Measurements from ENCODE around the gene NEB. TPM values are rescaled to one million over a fixed set of nuclear protein-coding genes. Genes with fewer than 3 reads are reported as not detected.

Gene NEB
- total RNA-seq, 1 experiment from 2014 or later = 0.11 TPM

DNA sequence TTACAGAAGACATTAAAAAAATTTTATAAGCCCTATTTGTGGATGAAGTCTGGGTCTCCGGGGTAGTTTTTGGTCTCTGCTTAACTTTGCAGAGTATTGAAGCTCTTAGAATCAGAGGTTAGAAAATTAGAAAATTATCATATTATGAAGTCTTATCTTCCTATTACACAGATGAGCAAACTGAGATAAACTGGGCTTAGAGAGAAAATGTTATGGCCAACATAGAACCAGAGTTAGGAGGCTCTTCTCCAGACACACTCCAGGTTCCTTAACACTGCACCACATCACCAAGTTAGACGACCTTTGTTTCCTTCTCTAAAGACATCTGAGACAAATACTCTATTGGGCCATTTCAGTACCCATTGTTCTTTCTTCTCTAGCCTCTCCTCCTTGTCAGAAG is 36.7 kb upstream of the NEB start:
- TF ChIP-seq, protein P1, sequence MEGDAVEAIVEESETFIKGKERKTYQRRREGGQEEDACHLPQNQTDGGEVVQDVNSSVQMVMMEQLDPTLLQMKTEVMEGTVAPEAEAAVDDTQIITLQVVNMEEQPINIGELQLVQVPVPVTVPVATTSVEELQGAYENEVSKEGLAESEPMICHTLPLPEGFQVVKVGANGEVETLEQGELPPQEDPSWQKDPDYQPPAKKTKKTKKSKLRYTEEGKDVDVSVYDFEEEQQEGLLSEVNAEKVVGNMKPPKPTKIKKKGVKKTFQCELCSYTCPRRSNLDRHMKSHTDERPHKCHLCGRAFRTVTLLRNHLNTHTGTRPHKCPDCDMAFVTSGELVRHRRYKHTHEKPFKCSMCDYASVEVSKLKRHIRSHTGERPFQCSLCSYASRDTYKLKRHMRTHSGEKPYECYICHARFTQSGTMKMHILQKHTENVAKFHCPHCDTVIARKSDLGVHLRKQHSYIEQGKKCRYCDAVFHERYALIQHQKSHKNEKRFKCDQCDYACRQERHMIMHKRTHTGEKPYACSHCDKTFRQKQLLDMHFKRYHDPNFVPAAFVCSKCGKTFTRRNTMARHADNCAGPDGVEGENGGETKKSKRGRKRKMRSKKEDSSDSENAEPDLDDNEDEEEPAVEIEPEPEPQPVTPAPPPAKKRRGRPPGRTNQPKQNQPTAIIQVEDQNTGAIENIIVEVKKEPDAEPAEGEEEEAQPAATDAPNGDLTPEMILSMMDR (conservative IDR thresholded peaks at IDR 0.05; ENCODE audit: low read depth, low read length) = no peak
- TF ChIP-seq EZH2phosphoT487 (IDR thresholded peaks at IDR 0.05; ENCODE audit: borderline replicate concordance, low read length) (no peak), EZH2 (IDR thresholded peaks at IDR 0.05; ENCODE audit: low read length, unreplicated experiment) (no peak)
- no peak overlapping the region for H3K27ac ChIP-seq (ENCODE audit: low read length)
- no peak overlapping the region for H2AFZ ChIP-seq (ENCODE audit: low read length)
- no peaks in the 10 kb centered on the region for H3F3A ChIP-seq (ENCODE audit: low read length, unreplicated experiment)
- no peaks in the 10 kb centered on the region for H3K27me3 ChIP-seq (ENCODE audit: low read length)
- no peaks in the 10 kb centered on the region for H3K9me3 ChIP-seq (ENCODE audit: low read length)
- no peak overlapping the region for H3K4me3 ChIP-seq (ENCODE audit: low read length)
- ChIA-PET CTCF (no interaction called here), POLR2A (ENCODE audit: unreplicated experiment) (no interaction called here)
- no peaks in the 10 kb centered on the region for H3K36me3 ChIP-seq (ENCODE audit: low read depth, low read length)
- H3K4me2 ChIP-seq (ENCODE audit: low read length) = no peak overlapping the region
- no peaks in the 10 kb centered on the region for H3K9me2 ChIP-seq (replicated peaks; ENCODE audit: low read length)
- no peaks in the 10 kb centered on the region for H3K79me2 ChIP-seq (ENCODE audit: low read length)
- no peaks in the 10 kb centered on the region for H4K20me1 ChIP-seq (ENCODE audit: low read length)
- no TSS peak for BruUV-seq (replicated peaks)
- DNase-seq = no peak
- ATAC-seq = no peak
- peaks cover 17% of the 10 kb centered on the region for H3K4me1 ChIP-seq (ENCODE audit: insufficient read depth, low read length)
- H3K9ac ChIP-seq (ENCODE audit: low read length) = no peak overlapping the region
- intact Hi-C loops (cut with micrococcal nuclease) = loop anchor here (5.0 kb wide), 1 partner anchor 56 kb away; the partner anchor contains the start of gene ARL5A

DNA sequence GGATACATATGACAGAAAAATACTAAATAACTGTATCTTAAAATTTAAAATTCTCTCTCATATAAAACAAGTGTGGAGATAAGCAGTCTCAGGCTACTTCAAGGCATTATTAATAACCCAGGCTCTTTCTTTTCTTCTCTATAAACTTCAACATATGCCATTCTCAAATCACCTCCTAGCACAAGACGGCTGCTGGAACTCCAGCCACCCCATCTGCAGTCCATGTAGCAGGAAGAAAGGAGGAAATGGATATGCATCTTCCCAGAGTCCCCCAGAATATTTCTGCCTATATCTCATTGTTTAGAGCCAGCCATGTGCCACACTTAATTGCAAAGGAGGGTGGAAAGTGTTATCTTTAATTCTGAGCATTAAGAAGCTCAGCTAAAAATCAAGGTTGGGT is 35.3 kb upstream of the NEB start:
- no peaks in the 10 kb centered on the region for H4K20me1 ChIP-seq (ENCODE audit: low read length)
- TF ChIP-seq EZH2 (IDR thresholded peaks at IDR 0.05; ENCODE audit: low read length, unreplicated experiment) (no peak), EZH2phosphoT487 (IDR thresholded peaks at IDR 0.05; ENCODE audit: borderline replicate concordance, low read length) (no peak)
- TF ChIP-seq, protein P1 (conservative IDR thresholded peaks at IDR 0.05; ENCODE audit: low read depth, low read length) = no peak
- no peaks in the 10 kb centered on the region for H3K36me3 ChIP-seq (ENCODE audit: low read depth, low read length)
- H3F3A ChIP-seq (ENCODE audit: low read length, unreplicated experiment) = no peaks in the 10 kb centered on the region
- no peaks in the 10 kb centered on the region for H3K79me2 ChIP-seq (ENCODE audit: low read length)
- DNase-seq = no peak
- intact Hi-C loops (cut with micrococcal nuclease) = loop anchor here (5.0 kb wide), 1 partner anchor 58 kb away; the partner anchor contains the start of gene ARL5A
- H3K27ac ChIP-seq (ENCODE audit: low read length) = no peak overlapping the region
- CTCF ChIA-PET = no interaction called here
- POLR2A ChIA-PET (ENCODE audit: unreplicated experiment) = no interaction called here
- no peak overlapping the region for H3K9ac ChIP-seq (ENCODE audit: low read length)
- H3K27me3 ChIP-seq (ENCODE audit: low read length) = no peaks in the 10 kb centered on the region
- peaks cover 7% of the 10 kb centered on the region for H3K4me1 ChIP-seq (ENCODE audit: insufficient read depth, low read length)
- no peak overlapping the region for H3K4me2 ChIP-seq (ENCODE audit: low read length)
- no peaks in the 10 kb centered on the region for H3K9me3 ChIP-seq (ENCODE audit: low read length)
- no TSS peak for BruUV-seq (replicated peaks)
- no peak overlapping the region for H3K4me3 ChIP-seq (ENCODE audit: low read length)
- H3K9me2 ChIP-seq (replicated peaks; ENCODE audit: low read length) = no peaks in the 10 kb centered on the region
- H2AFZ ChIP-seq (ENCODE audit: low read length) = no peak overlapping the region
- no peak for ATAC-seq

DNA sequence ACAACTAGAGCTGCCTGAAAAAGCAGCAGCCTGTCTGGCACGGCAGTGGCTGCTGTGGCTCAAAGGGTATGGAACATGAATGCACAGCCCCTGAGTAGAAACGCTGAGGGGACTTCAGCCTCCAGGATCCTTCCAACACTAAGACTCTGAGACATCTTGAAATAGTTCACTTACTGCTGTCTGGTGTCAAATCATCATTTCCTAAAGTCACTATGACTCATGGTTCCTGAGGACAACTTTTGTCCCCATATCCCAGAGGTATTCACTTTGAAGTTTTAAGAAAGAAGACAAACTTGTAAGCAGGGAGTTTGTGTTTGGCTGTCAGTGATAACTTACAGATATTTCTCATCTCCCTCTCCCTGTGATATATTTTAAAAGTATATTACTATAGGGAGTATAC is 33.3 kb upstream of the NEB start:
- no peaks in the 10 kb centered on the region for H3K9me3 ChIP-seq (ENCODE audit: low read length)
- H4K20me1 ChIP-seq (ENCODE audit: low read length) = no peaks in the 10 kb centered on the region
- no peak overlapping the region for H3K27ac ChIP-seq (ENCODE audit: low read length)
- H3K79me2 ChIP-seq (ENCODE audit: low read length) = no peaks in the 10 kb centered on the region
- ChIA-PET CTCF (no interaction called here), POLR2A (ENCODE audit: unreplicated experiment) (no interaction called here)
- no peaks in the 10 kb centered on the region for H3K36me3 ChIP-seq (ENCODE audit: low read depth, low read length)
- TF ChIP-seq EZH2phosphoT487 (IDR thresholded peaks at IDR 0.05; ENCODE audit: borderline replicate concordance, low read length) (no peak), EZH2 (IDR thresholded peaks at IDR 0.05; ENCODE audit: low read length, unreplicated experiment) (no peak)
- TF ChIP-seq, protein P1 (conservative IDR thresholded peaks at IDR 0.05; ENCODE audit: low read depth, low read length) = no peak
- no peak overlapping the region for H3K4me2 ChIP-seq (ENCODE audit: low read length)
- no TSS peak for BruUV-seq (replicated peaks)
- peak; percentile 59; the same call in 1 of the 2 replicates for ATAC-seq
- no peak for DNase-seq
- H2AFZ ChIP-seq (ENCODE audit: low read length) = no peak overlapping the region
- H3F3A ChIP-seq (ENCODE audit: low read length, unreplicated experiment) = no peaks in the 10 kb centered on the region
- H3K9ac ChIP-seq (ENCODE audit: low read length) = no peak overlapping the region
- H3K4me3 ChIP-seq (ENCODE audit: low read length) = no peak overlapping the region
- intact Hi-C loops (cut with micrococcal nuclease) = no loop called here
- no peaks in the 10 kb centered on the region for H3K9me2 ChIP-seq (replicated peaks; ENCODE audit: low read length)
- H3K4me1 ChIP-seq (ENCODE audit: insufficient read depth, low read length) = no peaks in the 10 kb centered on the region
- no peaks in the 10 kb centered on the region for H3K27me3 ChIP-seq (ENCODE audit: low read length)
